GM18870 (cell line): ENCODE results near the gene AP2S1.
A peak's percentile ranks its signal among the peaks of the same experiment; 100 is the strongest.
"Not testable (repeated sequence)": the region's sequence is repeated elsewhere in the genome, so short reads cannot be mapped to it uniquely, and the experiment has no call there.

Experiments used
- ATAC-seq: cut with Tn5 transposase; IDR thresholded peaks from one replicate; pipeline ENCODE4 v1.9.1; 2021; ENCODE audit warnings: moderate library complexity; ENCODE audit not compliant: unreplicated experiment

AP2S1 gene

DNA sequence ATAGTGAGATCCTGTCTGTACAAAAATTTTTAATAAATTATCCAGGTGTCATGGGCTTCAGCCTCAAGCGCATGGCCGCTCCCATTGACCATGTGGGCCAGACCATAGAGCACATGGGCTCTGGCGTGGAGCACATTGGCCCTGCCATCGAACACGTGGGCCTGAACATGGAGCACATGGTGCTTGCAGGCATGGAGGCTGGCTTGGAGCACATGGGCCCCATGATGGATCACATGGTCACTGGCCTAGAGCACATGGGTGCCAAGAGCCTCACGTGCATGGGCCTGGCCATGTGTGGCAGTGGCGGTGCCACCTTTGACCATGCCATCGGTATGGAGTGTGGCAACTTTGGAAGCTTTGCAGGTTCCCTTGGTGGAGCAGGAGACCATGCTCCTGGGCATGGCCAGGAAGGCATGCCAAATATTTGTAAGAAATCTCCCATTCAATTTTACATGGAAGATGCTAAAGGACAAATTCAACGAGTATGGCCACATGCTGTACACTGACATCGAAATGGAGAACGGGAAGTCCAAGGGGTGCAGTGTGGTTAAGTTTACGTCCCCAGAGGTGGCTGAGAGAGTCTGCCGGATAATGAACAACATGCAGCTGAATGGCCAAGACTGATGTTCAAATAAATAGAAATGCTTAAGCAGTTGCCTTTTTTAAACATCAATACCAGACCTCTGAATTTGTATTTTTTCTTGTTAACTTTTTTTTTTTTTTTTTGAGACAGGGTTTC is 40.9 kb downstream of the AP2S1 start:
- no peak for ATAC-seq

GRCh38 chr19:46806656-46807055 is 44.0 kb downstream of the AP2S1 start:
- no peak for ATAC-seq

DNA sequence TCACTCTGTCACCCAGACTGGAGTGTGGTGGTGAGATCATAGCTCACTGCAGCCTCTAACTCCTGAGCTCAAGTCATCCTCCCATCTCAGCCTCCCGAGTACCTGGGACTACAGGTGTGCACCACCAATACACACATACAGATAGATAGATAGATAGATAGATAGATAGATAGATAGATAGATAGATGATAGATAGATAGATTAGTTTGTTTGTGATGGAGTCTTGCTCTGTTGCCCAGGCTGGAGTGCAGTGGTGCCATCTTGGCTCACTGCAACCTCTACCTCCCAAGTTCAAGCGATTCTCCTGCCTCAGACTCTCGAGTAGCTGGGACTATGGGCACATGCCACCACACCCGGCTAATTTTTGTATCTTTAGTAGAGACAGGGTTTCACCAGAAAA is 46.2 kb downstream of the AP2S1 start:
- ATAC-seq: not testable (repeated sequence)

DNA sequence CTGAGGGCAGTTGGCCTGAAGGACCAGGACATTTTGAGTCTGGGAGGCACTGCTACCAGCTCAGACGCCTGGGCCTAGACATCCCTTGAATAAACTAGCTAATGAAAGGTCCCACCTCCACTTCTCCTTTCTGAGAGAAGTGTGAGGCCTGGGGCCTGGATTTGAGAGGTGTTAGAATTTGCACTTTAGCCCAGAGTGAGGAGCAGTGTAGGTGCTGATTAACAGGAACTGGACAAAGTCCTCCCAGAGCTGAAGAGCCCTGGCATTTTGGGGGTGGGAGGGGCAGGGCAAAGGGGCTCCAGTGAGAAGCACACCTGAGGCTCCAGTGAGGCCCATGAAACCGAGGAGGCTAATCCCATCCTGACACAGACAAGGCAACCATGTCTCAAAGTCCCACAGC is 47.1 kb downstream of the AP2S1 start:
- no peak for ATAC-seq

DNA sequence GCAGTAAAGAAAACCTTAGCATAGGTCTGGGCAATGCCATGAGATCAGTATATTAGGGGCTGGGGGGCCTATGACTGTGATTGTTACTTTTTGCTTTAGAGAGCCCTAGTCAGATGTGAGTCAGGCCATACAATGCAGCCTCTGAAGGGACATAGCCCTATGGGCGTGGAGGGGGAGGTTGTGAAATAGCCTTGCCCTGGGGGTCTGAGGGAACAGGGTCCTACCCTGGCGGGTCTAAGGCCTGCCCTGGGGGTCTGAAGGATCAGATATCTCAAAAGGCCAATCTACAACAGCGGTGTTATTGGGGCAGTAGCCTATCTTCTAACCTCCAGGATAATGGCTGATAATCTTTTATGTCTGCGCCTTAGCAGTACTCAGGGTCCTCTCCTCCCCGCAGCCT is 48.5 kb downstream of the AP2S1 start:
- no peak for ATAC-seq

DNA sequence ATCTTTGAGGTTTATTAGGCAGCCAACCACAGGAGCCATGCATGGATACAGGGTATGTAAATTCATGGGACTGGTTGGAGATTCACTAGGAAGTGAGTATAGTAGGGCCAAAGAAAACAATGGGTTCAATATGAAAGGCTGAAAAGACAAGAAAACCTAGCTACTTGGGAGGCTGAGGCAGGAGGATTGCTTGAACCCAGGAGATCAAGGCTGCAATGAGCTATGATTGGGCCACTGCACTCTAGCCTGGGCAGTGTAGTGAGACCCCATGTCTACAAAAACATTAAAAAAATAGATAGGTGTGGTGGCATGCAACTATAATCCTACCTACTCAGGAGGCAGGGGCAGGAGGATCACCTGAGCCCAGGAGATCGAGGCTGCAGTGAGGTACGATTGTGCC is 51.9 kb downstream of the AP2S1 start:
- no peak for ATAC-seq

GRCh38 chr19:46797881-46798280 is 52.8 kb downstream of the AP2S1 start:
- ATAC-seq: no peak

DNA sequence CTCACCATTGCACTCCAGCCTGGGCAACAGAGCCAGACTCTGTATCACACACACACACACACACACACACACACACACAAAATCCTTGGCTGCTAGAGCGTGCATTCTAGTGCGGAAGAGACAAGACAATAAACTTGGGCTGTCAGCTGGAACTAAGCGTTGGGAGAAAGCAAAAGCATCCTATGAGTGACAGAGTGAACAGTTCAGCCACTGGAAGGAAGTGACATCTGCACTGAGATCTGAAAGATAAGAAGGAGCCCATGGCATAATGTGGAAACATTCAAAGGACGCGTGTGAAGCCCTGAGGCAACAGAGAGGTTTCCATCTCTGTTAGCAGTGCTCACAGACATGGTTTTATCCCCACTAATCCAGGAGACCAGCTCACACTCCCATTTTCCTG is 58.7 kb downstream of the AP2S1 start:
- no peak for ATAC-seq

DNA sequence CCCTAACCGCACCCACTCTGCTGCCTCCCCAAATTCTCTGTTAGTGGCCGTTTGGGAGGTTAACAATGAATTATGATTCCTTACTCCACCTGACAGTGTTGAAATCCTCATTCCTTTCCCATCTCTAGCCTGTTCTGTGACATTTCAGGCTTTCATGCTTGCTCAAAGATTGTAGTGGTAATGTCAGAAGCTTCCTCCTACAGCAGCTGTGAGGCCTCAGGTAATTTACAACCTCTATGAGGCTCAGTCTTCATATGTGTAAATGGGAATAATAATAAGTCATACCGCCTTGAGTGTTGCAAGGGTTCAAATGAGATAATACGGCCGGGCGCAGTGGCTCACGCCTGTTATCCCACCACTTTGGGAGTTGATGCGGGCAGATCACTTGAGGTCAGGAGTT is 61.3 kb downstream of the AP2S1 start:
- ATAC-seq: no peak

GRCh38 chr19:46788968-46789338 is 61.7 kb downstream of the AP2S1 start:
- ATAC-seq: no peak

- ATAC-seq: peak; percentile 34
Measured at GRCh38 chr19:46788262-46788967, 62.2 kb downstream of the AP2S1 start, which contains the start of gene SLC1A5. Gene SLC1A5 (minus strand): TSS chr19:46788594. CDS start chr19:46787965, 629 bp downstream.
